Stomach (tissue), 9 donors: ENCODE measurements around the gene C19orf25. TPM values are rescaled to one million over a fixed set of nuclear protein-coding genes. Genes with fewer than 3 reads are reported as not detected.

Experiments
- DNase-seq, 2 donors: peaks; one replicate each; pipeline versions ENCODE4 v3.0.0 to v3.0.0-alpha.2; 2013 to 2019
- H3K27ac ChIP-seq, 5 donors: fragments of 200-600 bp in 4 of 5; sonication (generic) in 4 of 5; one replicate each; pipeline ENCODE4 v1.5.1; 2013 to 2019; ENCODE audit warnings: mild to moderate bottlenecking in 1 of 5, moderate library complexity in 1 of 5
- H3K27me3 ChIP-seq, 3 donors: fragments of 200-600 bp; sonication (generic); one replicate each; pipeline ENCODE4 v1.5.1; 2017 to 2019; ENCODE audit warnings: mixed run types in 1 of 3
- H3K36me3 ChIP-seq, 4 donors: fragments of 200-600 bp; sonication (generic); 1 replicate in 3 of 4; 2 replicates in 1 of 4; pipeline ENCODE4 v1.5.1; 2016 to 2019
- H3K4me1 ChIP-seq, 4 donors: fragments of 200-600 bp; sonication (generic); one replicate each; pipeline ENCODE4 v1.5.1; 2016 to 2019
- H3K4me3 ChIP-seq, 4 donors: fragments of 200-600 bp; sonication (generic) in 3 of 4; one replicate each; pipeline ENCODE4 v1.5.1; 2016 to 2019; ENCODE audit warnings: mild to moderate bottlenecking in 1 of 4
- H3K9me3 ChIP-seq, 4 donors: fragments of 200-600 bp; sonication (generic); one replicate each; pipeline ENCODE4 v1.5.1; 2016 to 2019
- EP300 ChIP-seq: sonication (generic); formaldehyde crosslinking; IDR thresholded peaks from one replicate; pipeline ENCODE4 v1.6.1; 2017; ENCODE audit warnings: antibody characterized with exemption
- POLR2A ChIP-seq, 4 donors: fragments of 450-650 bp; IDR thresholded peaks; one replicate each; pipeline ENCODE4 v1.6.1; 2016; ENCODE audit warnings: antibody characterized with exemption in 4 of 4, control low read depth in 2 of 4, mild to moderate bottlenecking in 1 of 4, moderate library complexity in 1 of 4
- POLR2AphosphoS5 ChIP-seq, 3 donors: sonication (generic); formaldehyde crosslinking; IDR thresholded peaks; one replicate each; pipeline ENCODE4 v1.6.1; 2016; ENCODE audit warnings: antibody characterized with exemption in 3 of 3
- WGBS, 5 donors: extraction: QIAGEN DNeasy Blood & Tissue Kit in 3 of 5; methylation state at CpG; one replicate each; pipeline versions ENCODE4 v1.1.5 to v1.1.7; 2013 to 2018; 5-methylcytosine and 5-hydroxymethylcytosine counted together
- intact Hi-C: fragments of 100-400 bp; cut with DNase I; formaldehyde crosslinking; loops from one replicate; pipeline ENCODE4 v1.15.1; 2023; ENCODE audit warnings: low total_unique reads
- polyA plus RNA-seq, 3 donors: library from polyadenylated mRNA; stranded (reverse); fragments of 200-250 nt; gene quantifications; one replicate each; pipeline ENCODE4 v1.2.3, GENCODE V29; 2013
- total RNA-seq, 5 donors: library from RNA; depleted of rRNA; stranded (reverse); fragments of >200 nt; gene quantifications; one replicate each; pipeline versions ENCODE4 v1.1.0 to v1.2.3, GENCODE V29; 2014 to 2016
- TF ChIP-seq, protein P1 (sequence below), 7 experiments: fragments of 450-650 bp in 4 of 7; fragments of 200-600 bp in 3 of 7; sonication (generic) in 3 of 7; IDR thresholded peaks; one replicate each; pipeline ENCODE4 v1.5.1; 2016 to 2019; ENCODE audit warnings: antibody characterized with exemption in 7 of 7, control low read depth in 2 of 7, mild to moderate bottlenecking in 1 of 7
- donor health status: healthy with polysubstance abuse.
- donor health status: Bipolar disorder and iron deficiency.
- donor health status: healthy.

Gene C19orf25
- total and polyA plus RNA-seq, 8 donors, result 5.4 to 84.3 (median 29.1) TPM

DNA sequence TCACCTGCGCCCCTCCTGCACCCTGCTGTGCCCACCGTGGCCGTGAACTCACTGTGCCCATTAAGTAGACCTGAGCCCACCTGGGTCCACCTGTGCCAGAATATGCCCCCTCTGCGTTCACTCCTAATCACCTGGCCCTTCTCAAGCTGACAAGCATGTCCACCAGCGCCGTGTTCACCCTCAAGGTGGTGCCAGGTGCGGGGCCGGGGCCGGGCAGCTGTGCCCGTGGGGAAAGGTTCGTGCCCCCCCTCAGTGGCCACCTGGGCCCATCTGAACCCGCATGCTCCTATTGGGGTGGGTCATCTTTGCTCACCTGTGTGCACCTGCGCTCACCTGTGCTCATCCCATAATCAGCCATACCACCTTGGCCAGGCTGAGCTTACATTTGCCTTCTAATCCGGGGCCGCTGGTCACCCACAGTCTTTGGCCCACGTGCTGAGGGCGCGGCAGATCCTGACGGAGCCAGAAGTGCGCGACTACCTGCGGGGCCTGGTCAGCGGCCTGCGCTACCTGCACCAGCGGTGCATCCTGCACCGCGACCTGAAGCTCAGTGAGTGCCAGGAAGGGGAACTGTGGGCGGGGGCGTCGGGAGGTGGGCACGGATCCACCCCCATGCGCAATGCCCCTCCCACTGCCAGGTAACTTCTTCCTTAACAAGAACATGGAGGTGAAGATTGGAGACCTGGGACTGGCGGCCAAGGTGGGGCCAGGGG, 47.2 kb upstream of the C19orf25 start:
- H3K36me3 ChIP-seq, result no peaks in the 10 kb centered on the region
- TF ChIP-seq, protein P1, sequence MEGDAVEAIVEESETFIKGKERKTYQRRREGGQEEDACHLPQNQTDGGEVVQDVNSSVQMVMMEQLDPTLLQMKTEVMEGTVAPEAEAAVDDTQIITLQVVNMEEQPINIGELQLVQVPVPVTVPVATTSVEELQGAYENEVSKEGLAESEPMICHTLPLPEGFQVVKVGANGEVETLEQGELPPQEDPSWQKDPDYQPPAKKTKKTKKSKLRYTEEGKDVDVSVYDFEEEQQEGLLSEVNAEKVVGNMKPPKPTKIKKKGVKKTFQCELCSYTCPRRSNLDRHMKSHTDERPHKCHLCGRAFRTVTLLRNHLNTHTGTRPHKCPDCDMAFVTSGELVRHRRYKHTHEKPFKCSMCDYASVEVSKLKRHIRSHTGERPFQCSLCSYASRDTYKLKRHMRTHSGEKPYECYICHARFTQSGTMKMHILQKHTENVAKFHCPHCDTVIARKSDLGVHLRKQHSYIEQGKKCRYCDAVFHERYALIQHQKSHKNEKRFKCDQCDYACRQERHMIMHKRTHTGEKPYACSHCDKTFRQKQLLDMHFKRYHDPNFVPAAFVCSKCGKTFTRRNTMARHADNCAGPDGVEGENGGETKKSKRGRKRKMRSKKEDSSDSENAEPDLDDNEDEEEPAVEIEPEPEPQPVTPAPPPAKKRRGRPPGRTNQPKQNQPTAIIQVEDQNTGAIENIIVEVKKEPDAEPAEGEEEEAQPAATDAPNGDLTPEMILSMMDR (IDR thresholded peaks at IDR 0.05), result no peak
- TF ChIP-seq EP300 (no peak), POLR2AphosphoS5 (IDR thresholded peaks at IDR 0.05) (no peak), POLR2A (IDR thresholded peaks at IDR 0.05) (no peak)
- 70 to 80% (median 76%) methylated on average over 26 to 33 of the region's 33 CpGs for WGBS, 5 donors
- intact Hi-C loops, result no loop called here
- no peaks in the 10 kb centered on the region for H3K9me3 ChIP-seq
- no peak overlapping the region for H3K27ac ChIP-seq
- peaks cover 0 to 15% (median 10%) of the 10 kb centered on the region in 4 donors for H3K4me1 ChIP-seq
- H3K4me3 ChIP-seq, result no peak overlapping the region
- DNase-seq, result no peak
- peaks cover 7 to 96% (median 62%) of the 10 kb centered on the region in 3 donors for H3K27me3 ChIP-seq

DNA sequence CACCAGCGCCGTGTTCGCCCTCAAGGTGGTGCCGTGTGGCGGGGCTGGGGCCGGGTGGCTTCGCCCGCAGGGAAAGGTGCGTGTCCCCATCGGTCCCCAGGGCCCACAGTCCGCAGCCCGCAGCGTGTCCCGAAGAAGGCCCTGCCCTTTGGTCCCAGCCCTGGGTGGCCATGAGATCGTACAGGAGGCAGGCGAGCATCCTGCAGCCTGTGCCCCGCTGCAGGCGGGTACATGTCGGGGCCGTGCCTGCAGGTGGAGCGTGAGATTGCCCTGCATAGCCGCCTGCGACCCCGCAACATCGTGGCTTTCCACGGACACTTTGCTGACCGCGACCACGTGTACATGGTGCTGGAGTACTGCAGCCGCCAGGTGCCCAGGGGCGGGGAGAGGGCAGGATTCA, 46.3 kb upstream of the C19orf25 start:
- no peak overlapping the region for H3K27ac ChIP-seq
- WGBS, 5 donors, result 55 to 82% (median 63%) methylated on average over 17 to 31 of the region's 31 CpGs
- no peaks in the 10 kb centered on the region for H3K9me3 ChIP-seq
- H3K4me3 ChIP-seq, result no peak overlapping the region
- peaks cover 0 to 15% (median 10%) of the 10 kb centered on the region in 4 donors for H3K4me1 ChIP-seq
- intact Hi-C loops, result no loop called here
- no peak for DNase-seq
- H3K36me3 ChIP-seq, result no peaks in the 10 kb centered on the region
- peaks cover 7 to 93% (median 62%) of the 10 kb centered on the region in 3 donors for H3K27me3 ChIP-seq
- TF ChIP-seq EP300 (no peak), POLR2A (IDR thresholded peaks at IDR 0.05) (no peak), POLR2AphosphoS5 (IDR thresholded peaks at IDR 0.05) (no peak)
- TF ChIP-seq, protein P1 (IDR thresholded peaks at IDR 0.05), result no peak

DNA sequence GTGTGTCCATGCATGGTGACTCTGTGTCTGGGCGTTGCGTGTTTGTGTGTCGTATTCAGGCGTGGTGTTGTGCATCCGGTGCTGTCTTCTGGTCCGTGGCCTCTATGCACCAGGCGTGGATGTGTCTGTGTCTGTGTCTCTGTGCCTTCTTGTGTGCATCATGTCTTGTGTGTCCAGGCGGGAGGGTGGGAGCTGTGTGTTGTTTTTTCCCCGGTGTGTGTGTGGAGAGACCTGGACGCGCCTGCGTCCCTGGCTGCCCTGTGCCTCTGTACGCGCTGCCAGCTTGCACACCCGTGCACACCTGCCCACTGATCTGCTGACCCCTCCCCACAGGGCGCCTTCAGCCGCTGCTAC, 45.9 kb upstream of the C19orf25 start:
- H3K27me3 ChIP-seq, result peaks cover 7 to 94% (median 62%) of the 10 kb centered on the region in 3 donors

GRCh38 chr19:1524287-1524971, 45.4 kb upstream of the C19orf25 start:
- TF ChIP-seq POLR2A (IDR thresholded peaks at IDR 0.05) (no peak), POLR2AphosphoS5 (IDR thresholded peaks at IDR 0.05) (no peak), EP300 (no peak)
- TF ChIP-seq, protein P1 (IDR thresholded peaks at IDR 0.05), result no peak
- intact Hi-C loops, result no loop called here
- H3K9me3 ChIP-seq, result no peaks in the 10 kb centered on the region
- 13 to 27% (median 16%) methylated on average over 11 to 49 of the region's 49 CpGs for WGBS, 5 donors
- peaks cover 0 to 15% (median 10%) of the 10 kb centered on the region in 4 donors for H3K4me1 ChIP-seq
- no peaks in the 10 kb centered on the region for H3K36me3 ChIP-seq
- H3K27me3 ChIP-seq, result peaks cover 7 to 92% (median 59%) of the 10 kb centered on the region in 3 donors
- H3K4me3 ChIP-seq, result peak overlapping the region in 3 of 4 donors; percentile 13 to 29 (median 26)
- no peak overlapping the region for H3K27ac ChIP-seq
- peak in 1 of 2 donors; percentile 23 for DNase-seq

More for the DNA sequence above, 45.9 kb upstream of the C19orf25 start:
- Histone ChIP-seq H3K36me3 (no peaks in the 10 kb centered on the region), H3K4me3 (no peak overlapping the region), H3K4me1 (peaks cover 0 to 15% (median 10%) of the 10 kb centered on the region in 4 donors), H3K27ac (no peak overlapping the region), H3K9me3 (no peaks in the 10 kb centered on the region)
- intact Hi-C loops, result no loop called here
- WGBS, 5 donors, result 57 to 67% (median 64%) methylated on average over 16 to 17 of the region's 17 CpGs
- DNase-seq, result no peak
- TF ChIP-seq EP300 (no peak), POLR2A (IDR thresholded peaks at IDR 0.05) (no peak), POLR2AphosphoS5 (IDR thresholded peaks at IDR 0.05) (no peak)
- TF ChIP-seq, protein P1 (IDR thresholded peaks at IDR 0.05), result no peak
